ENCODE measurements around the gene SNX27. TPM values are rescaled to one million over a fixed set of nuclear protein-coding genes. Genes with fewer than 3 reads are reported as not detected.
A peak's percentile ranks its signal among the peaks of the same experiment; 100 is the strongest.

SNX27 gene
- total and polyA plus RNA-seq, 2 donors (not counting 3 experiments of a cell fraction or from before 2014, with no cell fraction given): 8.1 to 24.9 TPM

DNA sequence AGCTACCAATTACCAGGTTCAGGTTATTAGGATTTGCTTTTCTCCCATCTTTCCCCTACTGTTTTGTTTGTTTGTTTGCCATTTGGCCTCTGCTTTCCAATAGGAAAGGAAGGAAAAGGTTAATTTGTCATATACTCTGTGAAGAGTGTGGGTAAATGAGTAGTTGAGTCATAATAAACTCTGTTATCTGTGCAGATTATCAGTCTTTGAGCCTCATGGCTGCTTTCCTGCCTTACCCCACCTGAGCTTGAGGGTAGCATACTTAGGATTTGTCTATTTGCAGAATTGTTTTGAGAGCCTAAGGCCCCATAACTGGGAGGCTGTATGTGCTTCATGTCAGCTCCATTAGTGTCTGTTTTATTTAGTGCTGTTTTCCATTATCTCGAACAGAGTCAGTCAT, 32.9 kb upstream of the SNX27 start:
- Histone ChIP-seq H3K9ac (replicated peaks; ENCODE audit: extremely low read depth, insufficient read depth, low read length) (no peak overlapping the region), H3K9me1 (replicated peaks; ENCODE audit: control insufficient read depth, extremely low read depth, insufficient read depth, low read length) (no peaks in the 10 kb centered on the region), H3K79me2 (ENCODE audit: control insufficient read depth, insufficient read depth, low read length) (no peaks in the 10 kb centered on the region), H3K27ac (ENCODE audit: insufficient read depth, low read depth, low read length) (no peak overlapping the region), H3K4me2 (ENCODE audit: insufficient read depth, low read length) (no peak overlapping the region), H3K4me3 (replicated peaks in 1 of 3; ENCODE audit: insufficient read depth in 1 of 3, low read depth in 1 of 3, low read length in 3 of 3) (no peak overlapping the region), H3K9me3 (replicated peaks; ENCODE audit: control insufficient read depth, insufficient read depth, low read length) (no peaks in the 10 kb centered on the region), H3K27me3 (ENCODE audit: control insufficient read depth in 2 of 2, insufficient read depth in 2 of 2, low read length in 2 of 2) (no peaks in the 10 kb centered on the region), H2AFZ (ENCODE audit: low read depth, low read length) (no peak overlapping the region), H4K20me1 (replicated peaks; ENCODE audit: control insufficient read depth, extremely low read depth, insufficient read depth, low read length) (no peaks in the 10 kb centered on the region), H3K4me1 (ENCODE audit: control insufficient read depth, extremely low read depth, insufficient read depth, low read length) (no peaks in the 10 kb centered on the region), H3K36me3 (ENCODE audit: control insufficient read depth in 2 of 2, extremely low read depth in 1 of 2, insufficient read depth in 2 of 2, low read length in 2 of 2) (no peaks in the 10 kb centered on the region)
- ChIA-PET CTCF (interaction anchor here (1.2 to 1.6 kb wide), 5 partner anchors 10 to 258 kb away, joined by 3 to 4 read pairs (median 3); no protein-coding TSS in a partner anchor), POLR2A (no interaction called here)
- DNase-seq (ENCODE audit: low read depth, low spot score): no peak
- dilution Hi-C loops (cut with MboI; ENCODE audit: extremely low pct_ligation_motif_present, low sequenced_read_pairs) (no loop called here), intact Hi-C loops (cut with micrococcal nuclease) (no loop called here)
- TF ChIP-seq GATA2 (IDR thresholded peaks at IDR 0.05; ENCODE audit: insufficient read depth, insufficient read length, low read depth, low read length) (peak; percentile 61), POLR2AphosphoS5 (IDR thresholded peaks at IDR 0.05; ENCODE audit: insufficient read depth, low read depth, low read length) (no peak)
- BruUV-seq (replicated peaks): no TSS peak
- no peak for FAIRE-seq

DNA sequence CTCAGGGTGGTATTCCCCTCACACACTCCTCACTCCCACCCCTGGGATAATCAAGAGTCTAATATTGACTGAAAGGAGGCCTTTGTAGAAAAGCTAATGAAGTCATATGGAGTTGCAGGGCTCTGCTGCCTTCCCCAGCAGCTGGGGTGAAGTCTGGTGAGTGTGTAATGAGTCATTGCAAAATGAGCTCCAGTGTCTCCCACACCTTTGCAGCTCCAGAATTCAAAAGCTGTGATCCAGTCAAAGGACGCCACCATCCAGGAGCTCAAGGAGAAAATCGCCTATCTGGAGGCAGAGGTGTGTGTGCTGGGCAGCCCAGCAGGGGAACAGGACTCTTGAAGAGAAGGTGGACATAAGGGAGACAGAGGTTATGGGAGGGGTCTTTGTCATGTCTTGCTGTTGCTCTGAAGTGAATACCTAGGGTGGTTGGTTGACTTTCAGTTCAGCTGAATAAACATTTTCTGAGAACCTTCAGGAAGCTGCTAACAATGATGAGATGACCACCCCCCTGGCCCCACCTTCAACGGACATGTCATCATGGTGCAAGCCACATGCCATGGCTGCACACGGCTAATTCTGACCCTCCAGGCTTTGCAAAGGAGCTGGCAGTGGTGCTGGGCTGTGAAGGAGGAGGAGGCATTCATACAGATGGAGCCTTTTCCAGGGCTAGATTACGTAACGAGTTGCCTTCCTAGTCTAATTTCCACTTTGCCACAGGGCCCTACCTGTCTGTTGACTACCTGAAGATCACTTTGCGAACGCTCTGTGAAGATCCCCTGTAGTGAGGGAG, 32.2 kb upstream of the SNX27 start:
- Histone ChIP-seq H2AFZ (ENCODE audit: low read depth, low read length) (no peak overlapping the region), H3K79me2 (ENCODE audit: control insufficient read depth, insufficient read depth, low read length) (no peaks in the 10 kb centered on the region), H4K20me1 (replicated peaks; ENCODE audit: control insufficient read depth, extremely low read depth, insufficient read depth, low read length) (no peaks in the 10 kb centered on the region), H3K9me1 (replicated peaks; ENCODE audit: control insufficient read depth, extremely low read depth, insufficient read depth, low read length) (no peaks in the 10 kb centered on the region), H3K4me1 (ENCODE audit: control insufficient read depth, extremely low read depth, insufficient read depth, low read length) (no peaks in the 10 kb centered on the region), H3K27me3 (ENCODE audit: control insufficient read depth in 2 of 2, insufficient read depth in 2 of 2, low read length in 2 of 2) (no peaks in the 10 kb centered on the region), H3K36me3 (ENCODE audit: control insufficient read depth in 2 of 2, extremely low read depth in 1 of 2, insufficient read depth in 2 of 2, low read length in 2 of 2) (no peaks in the 10 kb centered on the region), H3K4me2 (ENCODE audit: insufficient read depth, low read length) (no peak overlapping the region), H3K4me3 (replicated peaks in 1 of 3; ENCODE audit: insufficient read depth in 1 of 3, low read depth in 1 of 3, low read length in 3 of 3) (no peak overlapping the region), H3K27ac (ENCODE audit: insufficient read depth, low read depth, low read length) (no peak overlapping the region), H3K9me3 (replicated peaks; ENCODE audit: control insufficient read depth, insufficient read depth, low read length) (no peaks in the 10 kb centered on the region), H3K9ac (replicated peaks; ENCODE audit: extremely low read depth, insufficient read depth, low read length) (no peak overlapping the region)
- ChIA-PET POLR2A (interaction anchor here (0.5 kb wide), 1 partner anchor 605 kb away, joined by 3 read pairs; the partner anchor contains the start of gene CERS2), CTCF (interaction anchor here (1.2 to 1.6 kb wide), 4 partner anchors 9 to 257 kb away, joined by 3 to 4 read pairs (median 4); no protein-coding TSS in a partner anchor)
- dilution Hi-C loops (cut with MboI; ENCODE audit: extremely low pct_ligation_motif_present, low sequenced_read_pairs) (no loop called here), intact Hi-C loops (cut with micrococcal nuclease) (no loop called here)
- no peak for TF ChIP-seq GATA2 (IDR thresholded peaks at IDR 0.05; ENCODE audit: insufficient read depth, insufficient read length, low read depth, low read length)
- no peak for TF ChIP-seq POLR2A (IDR thresholded peaks at IDR 0.05; ENCODE audit: low read depth, low read length)
- TF ChIP-seq JUN (IDR thresholded peaks at IDR 0.05; ENCODE audit: borderline replicate concordance, insufficient read depth, insufficient read length, low read depth): no peak
- TF ChIP-seq POLR2AphosphoS5 (IDR thresholded peaks at IDR 0.05; ENCODE audit: insufficient read depth, low read depth, low read length): no peak
- no peak for FAIRE-seq
- no TSS peak for BruUV-seq (replicated peaks)
- no peak for DNase-seq (ENCODE audit: low read depth, low spot score)

All from endothelial cell of umbilical vein (primary cell).